Measurements from ENCODE around the gene QPCT.
"Not testable (repeated sequence)": the region's sequence is repeated elsewhere in the genome, so short reads cannot be mapped to it uniquely, and the experiment has no call there.

Gene QPCT

DNA sequence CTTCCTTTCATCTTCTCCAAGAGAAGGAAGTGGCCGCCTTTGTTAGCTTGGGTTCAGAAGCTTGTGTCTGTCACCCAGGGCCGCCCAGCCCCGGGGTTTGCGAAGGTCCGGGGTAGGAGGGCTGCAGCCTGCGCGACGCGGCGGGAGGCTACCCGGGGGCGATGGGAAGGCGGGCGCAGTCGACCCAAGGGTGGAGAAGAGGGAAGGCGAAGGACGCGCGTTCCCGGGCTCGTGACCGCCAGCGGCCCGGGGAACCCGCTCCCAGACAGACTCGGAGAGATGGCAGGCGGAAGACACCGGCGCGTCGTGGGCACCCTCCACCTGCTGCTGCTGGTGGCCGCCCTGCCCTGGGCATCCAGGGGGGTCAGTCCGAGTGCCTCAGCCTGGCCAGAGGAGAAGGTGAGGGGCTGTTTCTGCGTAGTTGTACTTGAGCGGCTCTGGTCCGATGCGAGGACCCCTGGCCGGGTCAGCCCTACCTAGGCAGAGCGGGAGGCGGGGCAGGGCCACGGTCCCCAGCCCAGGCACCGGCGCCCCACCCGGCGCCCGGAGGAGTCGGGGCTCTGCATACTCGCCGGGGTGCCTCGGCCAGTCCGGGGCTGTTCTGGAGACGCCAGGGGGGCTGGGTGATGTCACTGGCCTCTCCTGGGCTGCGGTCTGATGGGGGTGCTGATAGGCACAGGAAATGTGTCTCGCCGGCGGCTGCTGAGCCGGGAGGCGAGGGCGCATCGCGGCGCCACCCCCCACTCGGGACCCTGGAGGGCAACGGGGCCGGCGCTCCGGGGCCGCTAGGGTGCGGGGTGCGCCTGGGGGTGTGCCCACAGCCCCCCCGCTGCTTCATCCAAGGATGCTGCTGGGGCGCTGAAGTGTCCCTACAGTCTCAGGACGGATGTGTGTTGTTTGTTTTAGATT is at the start of gene QPCT:
Gene QPCT (plus strand): TSS at position 178 of the 909 bp plus-strand sequence. CDS start 102 bp downstream, at position 280.
- DNase-seq (ENCODE audit: low read depth in 3 of 3, low spot score in 1 of 3): peak; percentile 14 to 60 (median 49)

DNA sequence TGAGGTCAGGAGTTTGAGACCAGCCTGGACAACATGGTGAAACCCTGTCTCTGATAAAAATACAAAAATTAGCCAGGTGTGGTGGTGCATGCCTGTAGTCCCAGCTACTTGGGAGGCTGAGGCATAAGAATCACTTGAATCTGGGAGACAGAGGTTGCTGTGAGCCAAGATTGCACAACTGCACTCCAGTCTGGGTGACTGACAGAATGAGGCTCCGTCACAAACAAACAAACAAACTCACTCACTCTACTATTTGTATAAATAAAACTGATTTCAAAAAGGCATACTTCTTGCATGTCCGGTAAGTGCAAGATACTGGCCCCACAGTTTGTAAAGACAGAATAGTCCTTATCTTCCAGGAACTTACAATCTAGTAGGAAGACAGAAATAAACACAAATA is 49.6 kb upstream of the QPCT start:
- not testable (repeated sequence) for DNase-seq (ENCODE audit: low read depth in 3 of 3, low spot score in 1 of 3)

DNA sequence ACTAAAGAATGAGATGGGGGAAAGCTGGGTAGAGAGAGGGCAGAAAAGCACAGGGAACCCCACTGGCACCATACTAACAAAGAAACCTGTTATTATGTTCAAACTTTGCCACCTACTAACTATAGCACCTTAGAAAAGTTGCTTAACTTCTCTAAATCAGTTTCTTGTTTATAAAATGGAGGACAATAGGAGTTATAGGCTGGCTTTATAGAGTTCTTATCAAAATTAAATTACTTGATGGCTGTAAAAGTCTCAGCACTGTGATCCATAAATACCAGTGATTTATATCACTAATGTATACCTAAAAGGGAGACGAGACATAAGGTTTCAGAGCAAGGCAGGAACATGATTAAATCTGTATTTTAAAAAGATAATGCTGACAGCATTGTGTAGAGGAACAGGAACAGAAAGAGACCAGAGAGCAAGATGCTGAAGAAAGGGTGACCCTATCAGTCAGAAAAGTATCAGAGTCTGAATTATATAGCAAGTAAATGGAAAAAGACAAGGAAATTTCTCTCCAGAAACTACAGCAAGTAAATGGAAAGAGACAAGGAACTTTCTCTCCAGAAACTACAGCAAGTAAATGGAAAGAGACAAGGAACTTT is 48.9 kb upstream of the QPCT start:
- no peak for DNase-seq (ENCODE audit: low read depth in 3 of 3, low spot score in 1 of 3)

DNA sequence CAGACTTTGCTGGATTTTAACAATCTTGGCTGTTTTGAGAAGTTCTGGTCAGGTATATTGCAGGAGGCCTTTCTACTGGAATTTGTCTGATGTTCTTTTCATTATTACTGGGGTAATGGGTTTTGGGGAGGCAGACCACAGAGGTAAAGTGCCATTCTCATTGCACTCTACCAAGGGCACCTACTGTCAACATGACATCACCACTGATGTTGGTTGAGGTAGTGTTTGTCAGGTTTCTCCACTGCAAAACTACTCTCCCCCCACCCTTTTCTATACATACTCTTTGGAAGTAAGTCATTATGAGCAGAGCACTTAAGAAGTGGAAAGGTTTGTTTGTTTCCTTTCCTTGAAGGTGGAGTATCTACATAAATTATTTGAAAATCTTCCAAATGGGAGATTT is 46.8 kb upstream of the QPCT start:
- DNase-seq (ENCODE audit: low read depth in 3 of 3, low spot score in 1 of 3): no peak

DNA sequence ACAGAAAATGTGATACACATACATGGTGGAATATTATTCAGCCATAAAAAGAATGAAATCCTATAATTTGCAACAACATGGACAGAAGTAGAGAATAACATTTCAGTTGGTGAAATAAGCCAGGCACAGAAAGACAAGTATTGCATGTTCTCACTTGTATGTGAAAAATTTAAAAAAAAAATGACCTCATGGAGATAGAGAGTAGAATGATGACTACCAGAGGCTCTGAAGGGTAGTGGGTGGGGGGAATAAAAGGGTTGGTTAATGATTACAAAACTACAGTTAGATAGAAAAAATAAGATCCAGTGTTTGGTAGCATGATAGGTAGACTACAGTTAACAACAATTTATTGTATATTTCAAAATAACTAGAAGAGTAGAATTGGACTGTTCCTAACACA is 44.3 kb upstream of the QPCT start:
- no peak for DNase-seq (ENCODE audit: low read depth in 3 of 3, low spot score in 1 of 3)

DNA sequence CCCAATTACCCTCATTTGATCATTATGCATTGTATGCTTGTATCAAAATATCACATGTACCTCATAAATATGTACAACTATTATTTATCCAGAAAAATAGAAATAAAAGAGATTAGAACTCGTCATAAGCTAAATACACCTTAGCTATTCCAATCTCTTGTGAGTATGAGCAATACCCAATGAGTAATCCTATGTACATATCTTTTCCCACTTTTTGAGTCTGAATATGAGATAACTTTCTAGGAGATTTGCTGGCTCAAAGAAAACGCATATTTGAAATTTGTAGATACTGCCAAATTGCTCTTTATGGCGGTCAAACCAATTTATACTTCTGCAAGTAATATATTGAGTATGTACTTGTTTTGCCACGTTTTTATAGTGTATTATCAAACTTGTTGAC is 43.9 kb upstream of the QPCT start:
- no peak for DNase-seq (ENCODE audit: low read depth in 3 of 3, low spot score in 1 of 3)

DNA sequence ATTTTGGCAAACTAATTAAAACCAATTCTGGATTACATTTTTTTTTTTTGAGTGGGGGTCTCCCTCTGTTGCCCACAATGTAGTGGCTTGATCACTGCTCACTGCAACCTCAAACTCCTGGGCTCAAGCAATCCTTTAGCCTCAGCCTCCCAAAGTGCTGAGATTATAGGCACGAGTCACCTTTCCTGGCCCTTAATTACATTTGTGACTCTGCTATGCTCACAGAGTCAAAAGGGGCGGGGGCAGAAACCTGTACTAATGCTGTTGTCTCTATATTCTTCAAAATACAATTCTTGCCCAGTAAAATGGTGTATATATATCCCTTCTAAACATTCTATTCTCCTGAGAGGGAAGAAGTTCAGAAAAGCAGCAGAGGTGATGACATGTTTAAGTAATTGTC is 43.0 kb upstream of the QPCT start:
- no peak for DNase-seq (ENCODE audit: low read depth in 3 of 3, low spot score in 1 of 3)

DNA sequence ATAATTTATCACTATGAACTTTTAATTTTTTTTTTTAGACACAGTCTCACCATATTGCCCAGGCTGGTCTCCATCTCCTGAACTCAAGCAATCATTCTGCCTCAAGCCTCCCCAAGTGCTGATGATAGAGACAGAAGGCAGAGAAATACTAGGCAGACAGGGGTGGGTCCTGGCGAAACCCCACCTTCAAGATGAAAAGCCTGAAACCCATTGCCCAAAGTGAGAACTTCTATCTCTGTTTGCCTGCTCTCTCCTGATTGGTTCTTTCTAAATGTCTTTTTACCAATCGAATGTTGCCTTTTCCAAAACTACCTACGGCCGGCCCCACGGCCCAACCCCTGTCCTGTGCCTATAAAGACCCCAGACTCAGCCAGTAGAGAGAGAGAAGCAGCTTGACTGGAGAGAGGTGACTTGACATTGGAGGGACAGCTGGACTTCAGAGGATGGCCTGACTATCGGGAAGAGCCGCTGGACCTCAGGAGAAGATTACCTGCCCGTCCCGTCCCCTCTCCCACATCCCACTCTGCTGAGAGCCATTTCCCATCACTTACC is 41.7 kb upstream of the QPCT start:
- no peak for DNase-seq (ENCODE audit: low read depth in 3 of 3, low spot score in 1 of 3)

DNA sequence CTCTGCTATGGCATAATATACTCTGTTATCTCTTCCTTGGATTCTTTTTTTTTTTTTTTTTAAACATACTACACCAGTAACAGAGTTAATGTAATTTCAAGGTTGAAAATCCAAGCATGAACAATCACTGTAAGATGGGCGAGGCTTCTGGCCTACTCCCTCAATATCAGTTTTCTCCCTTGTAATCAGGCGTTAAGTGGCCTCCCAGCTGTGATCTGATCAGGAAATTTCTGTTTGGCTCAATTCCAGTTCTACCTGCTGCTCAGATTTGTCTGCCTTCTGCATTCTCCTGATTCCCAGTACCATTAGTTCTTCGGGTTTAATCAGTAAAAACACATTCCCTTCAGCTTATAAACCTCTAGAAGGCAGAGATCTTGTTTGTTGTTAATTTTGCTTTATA is 38.4 kb upstream of the QPCT start:
- no peak for DNase-seq (ENCODE audit: low read depth in 3 of 3, low spot score in 1 of 3)

DNA sequence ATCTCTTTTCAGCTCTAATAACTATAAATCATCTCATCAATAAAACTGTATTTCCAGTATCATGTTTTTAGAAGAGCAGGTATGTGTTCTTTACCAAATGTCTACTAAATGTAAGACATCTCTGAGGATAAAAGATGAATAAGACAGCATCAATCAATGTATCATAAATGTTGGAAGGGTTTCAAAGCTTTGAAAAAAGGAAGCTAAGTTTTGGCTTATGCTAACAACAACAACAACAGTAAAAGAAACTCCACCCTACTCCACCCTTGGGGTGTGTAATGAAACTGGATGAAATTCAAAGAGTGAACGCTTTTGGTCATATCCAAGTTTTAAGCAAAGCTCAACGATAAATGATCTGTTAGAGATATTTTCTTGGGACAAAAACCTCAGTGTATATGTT is 36.9 kb upstream of the QPCT start:
- no peak for DNase-seq (ENCODE audit: low read depth in 3 of 3, low spot score in 1 of 3)

DNA sequence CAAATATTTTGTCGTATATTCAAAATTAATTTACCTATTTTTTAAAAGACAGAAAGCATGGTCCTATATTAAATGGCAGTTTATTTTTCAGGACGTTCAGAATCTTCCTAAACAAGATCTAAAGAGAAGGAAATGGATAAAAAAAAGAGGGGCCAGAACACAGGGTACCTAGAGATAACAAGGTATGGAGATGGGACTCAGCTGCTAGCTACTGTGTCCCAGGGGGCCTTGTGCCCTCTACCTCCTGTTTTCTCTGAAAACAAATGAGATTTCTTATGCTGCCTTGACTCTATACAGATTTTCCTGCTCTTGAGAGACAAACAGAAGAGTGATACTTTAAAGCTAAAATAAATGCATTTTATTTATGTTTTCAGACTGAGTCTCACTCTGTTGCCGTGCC is 29.1 kb upstream of the QPCT start:
- no peak for DNase-seq (ENCODE audit: low read depth in 3 of 3, low spot score in 1 of 3)

DNA sequence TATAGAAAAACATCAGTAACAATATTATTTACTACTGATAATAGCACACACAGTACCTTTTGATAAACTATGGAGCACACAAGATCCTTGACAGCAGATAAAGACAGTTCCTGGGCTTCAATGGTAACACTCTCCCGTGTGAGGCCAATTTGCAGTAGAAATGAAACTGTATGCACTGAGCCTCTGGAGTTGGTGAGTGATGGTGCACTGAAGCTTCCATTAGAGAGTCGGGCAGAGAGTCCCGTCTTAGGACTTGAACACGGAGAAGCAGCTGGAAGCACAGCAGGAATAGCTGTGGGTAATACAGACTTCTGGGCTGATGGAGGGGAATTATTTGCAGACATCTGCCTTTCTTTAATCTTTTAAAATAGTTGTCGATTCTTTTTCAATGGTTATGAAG is 28.2 kb upstream of the QPCT start:
- DNase-seq (ENCODE audit: low read depth in 3 of 3, low spot score in 1 of 3): no peak

DNA sequence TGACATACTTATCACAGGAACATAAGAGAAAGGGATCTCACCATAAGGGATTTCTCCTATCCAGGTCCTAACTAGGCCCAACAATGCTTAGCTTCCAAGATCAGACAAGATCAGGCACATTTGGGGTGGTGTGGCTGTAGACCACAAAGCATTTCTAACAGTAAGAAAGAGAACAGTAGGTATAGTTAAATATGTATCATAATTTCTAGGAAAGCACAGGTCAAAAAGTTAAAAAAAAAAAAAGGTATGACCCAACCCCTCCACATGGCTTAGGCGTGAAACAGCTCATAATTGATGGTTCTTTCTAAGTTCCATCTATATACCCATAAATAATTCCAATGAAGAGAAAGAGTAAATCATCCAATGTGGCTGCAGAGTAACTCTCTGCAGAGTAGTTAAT is 26.7 kb upstream of the QPCT start:
- DNase-seq (ENCODE audit: low read depth in 3 of 3, low spot score in 1 of 3): no peak

DNA sequence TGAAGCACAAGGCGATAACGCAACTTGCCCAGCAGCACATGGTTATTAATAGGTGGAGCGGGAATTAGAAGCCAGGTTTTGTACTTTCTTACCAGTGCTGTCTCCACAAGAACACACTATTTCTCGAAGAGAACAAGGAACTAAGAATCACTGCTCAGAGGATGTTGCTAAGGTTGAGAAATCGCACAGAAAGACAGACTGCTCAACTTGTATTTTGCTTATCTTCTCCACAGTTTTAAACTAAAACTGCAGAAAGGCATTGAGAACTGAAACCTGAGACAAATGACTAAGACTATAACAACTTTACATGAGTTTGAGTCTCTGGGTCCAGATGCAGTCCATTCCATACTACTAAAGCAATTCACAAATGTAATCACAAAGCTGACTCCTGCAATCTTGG is 26.0 kb upstream of the QPCT start:
- no peak for DNase-seq (ENCODE audit: low read depth in 3 of 3, low spot score in 1 of 3)

DNA sequence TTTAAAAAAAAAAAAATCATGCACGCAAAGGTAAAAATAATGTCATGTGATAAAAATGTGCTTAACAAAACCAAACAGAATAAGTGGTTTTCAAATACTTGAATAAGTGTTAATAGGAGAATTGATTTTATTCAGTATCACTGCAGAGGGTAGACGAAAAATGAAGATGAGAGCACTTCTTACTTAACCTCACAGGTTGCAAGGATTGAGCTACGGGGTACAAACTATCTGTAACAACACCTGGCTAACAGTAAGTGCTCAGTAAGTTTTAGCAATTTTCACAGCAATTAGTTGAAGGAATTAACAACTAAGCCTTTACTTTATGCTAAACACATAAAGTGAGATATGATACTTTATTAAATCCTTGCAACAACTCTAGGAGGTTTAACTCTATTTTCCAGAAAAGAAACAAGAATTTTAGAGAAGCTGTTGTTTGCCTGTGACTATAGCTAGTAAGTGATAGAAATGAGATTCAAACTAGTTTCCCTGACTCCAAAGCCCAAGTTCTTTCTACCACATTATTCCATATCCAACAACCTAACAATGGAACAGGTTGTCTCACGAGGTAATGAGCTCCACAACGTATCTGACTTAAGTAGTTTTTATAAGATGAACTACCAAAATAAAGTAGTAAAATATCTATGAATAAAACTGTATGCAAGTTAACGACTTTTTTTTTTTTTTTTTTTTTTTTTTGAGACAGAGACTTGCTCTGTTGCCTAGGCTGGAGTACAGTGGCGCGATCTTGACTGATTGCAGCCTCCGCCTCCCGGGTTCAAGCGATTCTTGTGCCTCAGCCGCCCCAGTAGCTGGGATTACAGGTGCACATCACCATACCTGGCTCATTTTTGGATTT is 24.4 kb upstream of the QPCT start:
- DNase-seq (ENCODE audit: low read depth in 3 of 3, low spot score in 1 of 3): no peak

DNA sequence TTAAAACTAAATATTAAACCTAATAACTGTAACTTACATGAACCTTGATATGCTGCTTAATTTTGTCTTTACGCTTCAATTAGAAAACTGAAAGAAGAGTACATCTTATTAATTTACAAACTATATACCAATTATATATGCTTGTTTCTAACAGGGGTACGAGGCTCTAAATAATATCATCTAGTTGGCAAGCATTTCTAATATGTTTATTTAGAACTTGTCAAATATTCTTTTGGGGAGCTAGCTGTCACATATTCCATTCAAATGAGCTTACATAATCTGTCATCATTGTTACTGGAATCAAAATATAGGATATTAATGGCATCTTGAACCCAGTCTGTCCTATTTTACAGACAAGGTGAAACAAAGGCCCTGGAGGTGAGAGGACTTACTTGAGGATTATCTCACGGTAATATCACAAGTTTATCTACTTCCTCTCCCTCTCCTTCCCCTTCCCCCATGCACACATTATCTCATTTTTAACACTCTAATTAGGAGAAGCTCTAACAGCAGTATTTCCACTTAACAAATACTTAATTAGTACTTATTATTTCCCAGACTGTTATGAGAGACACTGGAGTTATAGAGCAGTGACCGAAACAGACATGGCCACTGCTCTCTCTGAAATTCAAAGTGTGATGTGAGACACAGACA is 23.3 kb upstream of the QPCT start:
- DNase-seq (ENCODE audit: low read depth in 3 of 3, low spot score in 1 of 3): no peak

DNA sequence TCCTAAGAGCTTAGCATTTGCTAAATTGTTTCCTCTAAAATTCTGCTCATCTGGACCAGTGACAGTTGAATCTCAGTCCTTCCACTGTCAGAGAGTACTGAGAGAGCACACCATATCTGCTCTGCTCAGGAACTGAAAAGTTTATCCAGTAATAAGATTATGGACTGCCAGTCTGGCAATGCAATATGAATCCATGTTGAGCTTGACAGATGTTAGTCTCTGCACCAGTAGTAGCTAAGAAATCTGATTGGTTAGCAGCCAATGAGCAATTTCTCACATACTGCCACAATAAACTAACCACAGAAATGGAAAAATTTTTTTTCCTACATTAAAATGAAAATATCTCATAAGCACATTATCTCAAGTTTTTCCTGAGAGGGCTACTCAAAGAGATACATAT is 22.1 kb upstream of the QPCT start:
- no peak for DNase-seq (ENCODE audit: low read depth in 3 of 3, low spot score in 1 of 3)

DNA sequence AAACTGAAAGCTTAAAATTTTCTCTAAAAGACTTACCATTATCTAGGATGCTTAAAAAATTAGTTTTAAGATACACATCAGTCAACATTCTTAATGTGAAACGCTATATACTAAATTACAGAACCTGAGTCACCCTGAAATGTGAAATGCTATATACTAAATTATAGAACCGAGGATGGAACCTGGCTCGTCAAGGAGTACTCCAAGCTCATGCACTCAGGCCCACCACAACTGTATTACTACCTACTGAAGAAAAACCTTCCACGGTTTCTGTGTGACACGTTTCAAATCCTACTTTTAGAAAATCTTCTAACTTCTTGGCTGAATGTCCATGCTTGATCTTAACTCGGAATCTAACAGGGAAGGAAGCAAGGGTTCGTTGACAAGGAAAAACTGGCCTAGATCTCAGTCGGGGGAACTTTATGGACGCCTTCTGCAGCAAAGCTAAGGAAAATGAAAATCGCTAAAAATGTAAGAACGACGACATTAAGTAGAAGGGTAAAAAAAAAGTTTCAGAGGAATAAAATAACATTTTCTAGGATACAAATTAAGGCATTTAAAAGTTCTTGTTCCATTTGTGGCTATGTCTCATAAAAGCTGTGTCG is 21.2 kb upstream of the QPCT start:
- no peak for DNase-seq (ENCODE audit: low read depth in 3 of 3, low spot score in 1 of 3)

DNA sequence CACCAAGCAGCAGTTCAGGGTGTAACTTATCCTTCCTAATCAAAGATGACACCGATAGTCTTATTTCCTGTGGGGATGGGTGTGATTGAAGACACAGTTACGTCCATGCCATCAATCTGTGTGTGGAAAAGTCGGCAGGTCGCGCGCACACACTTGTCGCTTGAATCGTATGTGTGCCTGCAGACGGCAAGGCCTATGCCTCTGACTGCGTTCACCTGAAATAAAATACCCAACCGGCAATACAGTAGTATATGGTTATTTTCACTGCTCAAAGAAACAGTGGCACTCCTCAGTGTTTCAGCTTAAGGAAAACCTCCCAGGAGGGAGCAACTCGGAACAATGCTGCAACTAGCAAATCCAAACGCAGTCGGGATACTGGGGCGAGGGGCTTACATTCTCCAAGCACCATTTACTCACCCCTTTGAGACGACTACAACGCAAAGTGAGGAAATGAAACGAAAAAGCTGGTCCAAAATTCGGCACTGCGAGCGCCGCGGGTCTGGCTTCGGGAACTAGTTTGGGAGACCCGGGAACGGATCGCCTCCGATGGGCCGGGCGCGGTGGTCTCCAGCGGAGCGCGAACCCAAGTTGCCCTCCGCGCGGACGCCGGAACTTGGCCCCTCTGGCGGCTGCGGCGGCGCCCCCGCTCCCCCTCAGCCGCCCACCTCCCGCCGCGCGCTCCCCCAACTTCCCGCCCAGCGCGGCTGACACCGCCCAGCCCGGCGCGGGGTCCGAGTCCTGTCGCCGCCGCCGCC is 20.5 kb upstream of the QPCT start:
- peak in 1 of 3 donors; percentile 8 for DNase-seq (ENCODE audit: low read depth in 3 of 3, low spot score in 1 of 3)

DNA sequence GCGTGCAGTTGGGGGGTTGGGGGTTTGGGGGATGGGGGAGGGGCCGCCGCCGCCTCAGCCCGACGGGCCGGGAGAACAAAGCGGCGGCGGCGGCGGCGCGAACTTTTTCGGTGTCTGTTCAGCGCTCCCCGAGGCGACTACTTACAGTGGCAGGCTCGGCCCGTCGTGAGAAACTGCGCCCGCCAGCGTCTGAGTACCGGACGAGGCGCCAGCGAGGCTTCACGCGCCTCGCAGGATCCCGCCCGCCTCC is 20.0 kb upstream of the QPCT start:
- no peak for DNase-seq (ENCODE audit: low read depth in 3 of 3, low spot score in 1 of 3)
